ENCODE results near the gene SLC25A13. TPM values are rescaled to one million over a fixed set of nuclear protein-coding genes. Genes with fewer than 3 reads are reported as not detected.

The SLC25A13 gene
- total RNA-seq, 1 experiment from 2014 or later, result 19.5 TPM

- Histone ChIP-seq H3K4me3 (ENCODE audit: low read length) (no peak overlapping the region), H3K9ac (ENCODE audit: low read length) (no peak overlapping the region), H2AFZ (ENCODE audit: low read length) (no peak overlapping the region), H4K20me1 (ENCODE audit: low read length) (no peaks in the 10 kb centered on the region), H3K9me2 (replicated peaks; ENCODE audit: low read length) (no peaks in the 10 kb centered on the region), H3K27me3 (ENCODE audit: low read length) (no peaks in the 10 kb centered on the region), H3F3A (ENCODE audit: low read length, unreplicated experiment) (peaks cover 4% of the 10 kb centered on the region), H3K9me3 (ENCODE audit: low read length) (no peaks in the 10 kb centered on the region), H3K4me2 (ENCODE audit: low read length) (no peak overlapping the region), H3K36me3 (ENCODE audit: low read depth, low read length) (no peaks in the 10 kb centered on the region; the same call in 1 of the 2 replicates), H3K27ac (ENCODE audit: low read length) (no peak overlapping the region), H3K4me1 (ENCODE audit: insufficient read depth, low read length) (peaks cover 35% of the 10 kb centered on the region), H3K79me2 (ENCODE audit: low read length) (peaks cover 8% of the 10 kb centered on the region; the same call in 1 of the 2 replicates)
- no TSS peak for BruUV-seq (replicated peaks)
- intact Hi-C loops (cut with micrococcal nuclease), result loop anchor here (5.0 kb wide), 3 partner anchors 85 to 130 kb away; partner anchors contain the start of gene SLC25A13
- no peak for ATAC-seq
- TF ChIP-seq EZH2phosphoT487 (IDR thresholded peaks at IDR 0.05; ENCODE audit: borderline replicate concordance, low read length), result no peak
- no peak for TF ChIP-seq EZH2 (IDR thresholded peaks at IDR 0.05; ENCODE audit: low read length, unreplicated experiment)
- TF ChIP-seq, protein P1, sequence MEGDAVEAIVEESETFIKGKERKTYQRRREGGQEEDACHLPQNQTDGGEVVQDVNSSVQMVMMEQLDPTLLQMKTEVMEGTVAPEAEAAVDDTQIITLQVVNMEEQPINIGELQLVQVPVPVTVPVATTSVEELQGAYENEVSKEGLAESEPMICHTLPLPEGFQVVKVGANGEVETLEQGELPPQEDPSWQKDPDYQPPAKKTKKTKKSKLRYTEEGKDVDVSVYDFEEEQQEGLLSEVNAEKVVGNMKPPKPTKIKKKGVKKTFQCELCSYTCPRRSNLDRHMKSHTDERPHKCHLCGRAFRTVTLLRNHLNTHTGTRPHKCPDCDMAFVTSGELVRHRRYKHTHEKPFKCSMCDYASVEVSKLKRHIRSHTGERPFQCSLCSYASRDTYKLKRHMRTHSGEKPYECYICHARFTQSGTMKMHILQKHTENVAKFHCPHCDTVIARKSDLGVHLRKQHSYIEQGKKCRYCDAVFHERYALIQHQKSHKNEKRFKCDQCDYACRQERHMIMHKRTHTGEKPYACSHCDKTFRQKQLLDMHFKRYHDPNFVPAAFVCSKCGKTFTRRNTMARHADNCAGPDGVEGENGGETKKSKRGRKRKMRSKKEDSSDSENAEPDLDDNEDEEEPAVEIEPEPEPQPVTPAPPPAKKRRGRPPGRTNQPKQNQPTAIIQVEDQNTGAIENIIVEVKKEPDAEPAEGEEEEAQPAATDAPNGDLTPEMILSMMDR (conservative IDR thresholded peaks at IDR 0.05; ENCODE audit: low read depth, low read length), result no peak
- ChIA-PET CTCF (no interaction called here), POLR2A (ENCODE audit: unreplicated experiment) (no interaction called here)
- peak; percentile 8 for DNase-seq
Measured at GRCh38 chr7:96217147-96217546, 104.8 kb downstream of the SLC25A13 start.

DNA sequence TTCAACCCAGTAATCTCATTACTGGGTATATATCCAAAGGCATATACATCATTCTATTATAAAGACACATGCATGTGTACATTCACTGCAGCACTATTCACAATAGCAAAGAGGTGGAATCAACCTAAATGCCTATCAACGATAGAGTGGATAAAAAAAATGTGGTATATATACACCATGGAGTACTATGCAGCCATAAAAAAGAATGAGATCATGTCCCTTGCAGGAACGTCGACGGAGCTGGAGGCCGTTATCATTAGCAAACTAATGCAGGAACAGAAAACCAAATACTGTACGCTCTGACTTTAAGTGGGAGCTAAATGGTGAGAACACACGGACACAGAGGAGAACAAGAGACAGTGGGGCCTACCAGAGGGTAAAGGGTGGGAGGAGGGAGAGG is 105.5 kb downstream of the SLC25A13 start:
- Histone ChIP-seq H3K27me3 (ENCODE audit: low read length) (no peaks in the 10 kb centered on the region), H3K9me3 (ENCODE audit: low read length) (no peaks in the 10 kb centered on the region), H3K9ac (ENCODE audit: low read length) (no peak overlapping the region), H3K79me2 (ENCODE audit: low read length) (peaks cover 8% of the 10 kb centered on the region; the same call in 1 of the 2 replicates), H3K9me2 (replicated peaks; ENCODE audit: low read length) (no peaks in the 10 kb centered on the region), H3K4me2 (ENCODE audit: low read length) (no peak overlapping the region), H3K4me1 (ENCODE audit: insufficient read depth, low read length) (peaks cover 35% of the 10 kb centered on the region), H3K27ac (ENCODE audit: low read length) (no peak overlapping the region), H3K4me3 (ENCODE audit: low read length) (no peak overlapping the region), H3F3A (ENCODE audit: low read length, unreplicated experiment) (peaks cover 4% of the 10 kb centered on the region), H3K36me3 (ENCODE audit: low read depth, low read length) (no peaks in the 10 kb centered on the region; the same call in 1 of the 2 replicates), H4K20me1 (ENCODE audit: low read length) (no peaks in the 10 kb centered on the region), H2AFZ (ENCODE audit: low read length) (no peak overlapping the region)
- ChIA-PET POLR2A (ENCODE audit: unreplicated experiment) (no interaction called here), CTCF (no interaction called here)
- DNase-seq, result no peak
- BruUV-seq (replicated peaks), result no TSS peak
- intact Hi-C loops (cut with micrococcal nuclease), result loop anchor here (5.0 kb wide), 3 partner anchors 86 to 129 kb away; partner anchors contain the start of gene SLC25A13
- TF ChIP-seq EZH2phosphoT487 (IDR thresholded peaks at IDR 0.05; ENCODE audit: borderline replicate concordance, low read length), result no peak
- TF ChIP-seq, protein P1 (conservative IDR thresholded peaks at IDR 0.05; ENCODE audit: low read depth, low read length), result no peak
- ATAC-seq, result no peak

DNA sequence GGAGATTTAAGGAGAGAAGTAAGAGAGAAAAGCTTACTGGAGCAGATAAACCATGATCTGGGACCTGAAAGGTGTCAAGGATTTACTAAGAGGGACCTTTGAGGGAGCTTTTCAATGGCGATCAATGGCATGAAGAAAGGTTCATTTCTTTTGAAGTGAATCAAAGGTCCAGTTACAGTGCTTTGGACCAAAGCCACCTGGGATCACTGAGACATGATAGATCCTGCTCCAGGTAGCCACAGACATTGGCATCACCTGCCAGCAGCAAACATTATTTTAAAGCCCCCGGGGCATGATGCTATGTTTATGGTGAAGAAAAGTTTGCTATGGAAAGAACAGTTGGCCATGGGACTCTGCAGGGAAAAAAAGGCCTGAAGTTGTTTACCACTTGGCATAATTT is 109.4 kb downstream of the SLC25A13 start:
- no peaks in the 10 kb centered on the region for H3K9me2 ChIP-seq (replicated peaks; ENCODE audit: low read length)
- BruUV-seq (replicated peaks), result no TSS peak
- ATAC-seq, result peak; percentile 29; the same call in 1 of the 2 replicates

More for the DNA sequence above, 109.4 kb downstream of the SLC25A13 start:
- intact Hi-C loops (cut with micrococcal nuclease), result no loop called here
- H3F3A ChIP-seq (ENCODE audit: low read length, unreplicated experiment), result no peaks in the 10 kb centered on the region
- ChIA-PET POLR2A (ENCODE audit: unreplicated experiment) (no interaction called here), CTCF (no interaction called here)
- no peaks in the 10 kb centered on the region for H4K20me1 ChIP-seq (ENCODE audit: low read length)
- H3K9ac ChIP-seq (ENCODE audit: low read length), result no peak overlapping the region
- no peaks in the 10 kb centered on the region; the same call in 1 of the 2 replicates for H3K36me3 ChIP-seq (ENCODE audit: low read depth, low read length)
- no peaks in the 10 kb centered on the region for H3K27me3 ChIP-seq (ENCODE audit: low read length)
- TF ChIP-seq EZH2 (IDR thresholded peaks at IDR 0.05; ENCODE audit: low read length, unreplicated experiment) (no peak), EZH2phosphoT487 (IDR thresholded peaks at IDR 0.05; ENCODE audit: borderline replicate concordance, low read length) (no peak)
- TF ChIP-seq, protein P1 (conservative IDR thresholded peaks at IDR 0.05; ENCODE audit: low read depth, low read length), result no peak
- peak; percentile 32 for DNase-seq
- H3K27ac ChIP-seq (ENCODE audit: low read length), result no peak overlapping the region
- H3K9me3 ChIP-seq (ENCODE audit: low read length), result no peaks in the 10 kb centered on the region
- H3K4me3 ChIP-seq (ENCODE audit: low read length), result no peak overlapping the region
- H3K4me2 ChIP-seq (ENCODE audit: low read length), result no peak overlapping the region
- no peak overlapping the region for H2AFZ ChIP-seq (ENCODE audit: low read length)
- no peaks in the 10 kb centered on the region for H3K79me2 ChIP-seq (ENCODE audit: low read length)
- peaks cover 9% of the 10 kb centered on the region; the same call in 1 of the 2 replicates for H3K4me1 ChIP-seq (ENCODE audit: insufficient read depth, low read length)
